EL (cell line): ENCODE results near the gene NPRL2.

ENCODE experiments used
- DNase-seq: peaks from one replicate; pipeline ENCODE4 v3.0.0-alpha.2; 2016

NPRL2 gene

DNA sequence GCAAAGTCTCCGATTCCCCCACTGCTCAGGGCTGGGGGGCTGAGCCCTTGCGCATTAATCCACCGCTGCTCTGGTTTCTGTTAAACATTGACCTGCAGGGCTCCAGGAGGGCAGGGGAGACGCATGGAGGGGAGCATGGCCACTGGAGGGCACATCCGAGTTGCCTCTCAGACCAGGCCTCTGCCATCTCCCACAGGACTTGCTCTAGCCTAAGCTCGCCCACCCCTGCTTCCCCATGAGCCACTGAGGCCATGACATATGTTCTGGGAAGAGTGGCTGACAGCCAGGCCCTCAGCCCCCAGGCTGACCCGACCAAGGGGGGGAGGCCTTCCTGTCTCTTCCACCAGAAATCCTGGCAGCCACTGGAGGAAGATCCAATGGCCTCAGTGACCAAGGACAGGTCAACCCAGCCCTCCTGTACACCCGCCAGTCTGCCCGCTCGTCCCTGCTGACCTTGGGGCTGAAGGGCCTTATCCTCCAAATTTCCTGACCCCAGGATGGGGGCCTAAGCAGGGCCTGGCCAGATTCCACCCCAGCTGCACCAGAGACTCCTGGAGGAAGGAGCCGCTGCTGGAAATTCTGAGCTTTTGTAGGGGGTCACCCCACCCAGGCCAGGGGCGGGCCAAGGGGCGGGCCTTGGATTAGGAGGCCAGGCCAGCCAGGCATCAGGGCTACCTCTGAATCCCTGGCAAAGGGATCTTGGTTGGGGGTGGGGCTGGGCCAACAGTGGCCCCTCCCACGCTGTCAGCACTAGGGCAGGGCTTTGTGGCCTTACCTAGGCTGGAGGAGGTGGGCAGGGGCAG, 47.4 kb downstream of the NPRL2 start, which contains the start of gene HYAL1:
Gene HYAL1 (minus strand): TSS at position 562 of the 803 bp plus-strand sequence. CDS start 618 bp downstream, outside the sequence.
- no peak for DNase-seq

- DNase-seq, result no peak
Observed at GRCh38 chr3:50302095-50303012, 48.2 kb downstream of the NPRL2 start.

GRCh38 chr3:50300681-50301254, 49.8 kb downstream of the NPRL2 start:
- DNase-seq, result no peak

GRCh38 chr3:50299929-50300680, 50.5 kb downstream of the NPRL2 start:
- no peak for DNase-seq

- DNase-seq, result no peak
Observed at GRCh38 chr3:50299638-50299928, 51.0 kb downstream of the NPRL2 start.

DNA sequence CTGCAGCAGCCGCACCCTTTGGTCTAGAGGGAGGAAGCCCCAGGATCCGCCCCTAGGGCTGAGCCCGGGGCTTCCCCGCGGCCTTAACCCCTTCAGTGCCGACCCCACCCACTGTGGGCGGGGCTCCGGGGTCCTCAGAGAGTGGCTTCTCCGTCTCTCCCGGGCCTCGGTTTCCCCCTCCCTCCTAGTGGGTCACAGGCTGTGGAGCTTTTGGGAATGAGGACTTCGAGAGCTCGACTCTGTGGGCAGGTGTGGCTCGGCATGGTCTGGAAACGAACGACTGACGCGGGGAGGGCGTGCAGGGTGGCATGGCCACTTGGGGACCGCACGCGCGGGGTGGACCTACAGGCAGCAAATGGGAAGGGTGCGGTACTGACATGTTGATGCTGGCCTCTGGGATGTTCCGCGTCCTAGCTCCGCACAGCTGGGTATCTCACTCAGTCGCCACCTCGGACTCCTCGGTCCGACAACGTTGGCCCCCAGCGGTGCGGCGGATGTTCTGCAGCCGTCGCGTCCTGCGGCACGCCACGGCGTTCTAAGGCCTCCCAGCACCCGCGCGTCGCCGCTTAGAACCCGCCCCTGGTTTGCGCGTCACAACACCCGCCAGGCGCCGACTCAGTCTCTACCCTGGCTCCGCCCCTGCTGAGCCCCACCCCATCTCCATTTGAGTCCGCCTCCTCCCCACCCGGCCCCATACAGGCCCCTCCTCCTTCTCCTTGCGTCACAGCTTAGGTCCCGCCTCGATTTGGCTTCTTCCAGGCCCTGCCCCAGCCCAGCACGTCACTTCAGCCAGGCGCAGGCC, 51.5 kb downstream of the NPRL2 start, which contains the start of the genes HYAL3 and NAA80:
Gene HYAL3 (minus strand): TSS at position 570 of the 802 bp plus-strand sequence. CDS start 3,803 bp downstream, outside the sequence.
Gene NAA80 (minus strand): TSS at position 570 of the 802 bp plus-strand sequence. CDS start 1,942 bp downstream, outside the sequence.
- peak; percentile 100 for DNase-seq

GRCh38 chr3:50297896-50298725, 52.5 kb downstream of the NPRL2 start:
- no peak for DNase-seq

- no peak for DNase-seq
Observed at GRCh38 chr3:50297384-50297775, 53.2 kb downstream of the NPRL2 start.
